ENCODE results near the gene IFNL4.
"Not testable (repeated sequence)": the region's sequence is repeated elsewhere in the genome, so short reads cannot be mapped to it uniquely, and the experiment has no call there.

The IFNL4 gene

GRCh38 chr19:39219108-39219507 is 29.5 kb downstream of the IFNL4 start:
- DNase-seq (ENCODE audit: low read depth) = not testable (repeated sequence)

- DNase-seq (ENCODE audit: low read depth) = no peak
Observed at GRCh38 chr19:39218230-39219007, 30.2 kb downstream of the IFNL4 start.

- no peak for DNase-seq (ENCODE audit: low read depth)
Observed at GRCh38 chr19:39217094-39217493, 31.6 kb downstream of the IFNL4 start.

GRCh38 chr19:39215323-39215722 is 33.3 kb downstream of the IFNL4 start:
- not testable (repeated sequence) for DNase-seq (ENCODE audit: low read depth)

GRCh38 chr19:39212375-39212742 is 36.3 kb downstream of the IFNL4 start:
- peak; percentile 52 for DNase-seq (ENCODE audit: low read depth)

- DNase-seq (ENCODE audit: low read depth) = no peak
Observed at GRCh38 chr19:39211731-39212374, 36.8 kb downstream of the IFNL4 start.

GRCh38 chr19:39209196-39209595 is 39.5 kb downstream of the IFNL4 start:
- no peak for DNase-seq (ENCODE audit: low read depth)

- DNase-seq (ENCODE audit: low read depth) = no peak
Observed at GRCh38 chr19:39208175-39208795, 40.4 kb downstream of the IFNL4 start.

GRCh38 chr19:39207293-39207836 is 41.3 kb downstream of the IFNL4 start:
- no peak for DNase-seq (ENCODE audit: low read depth)

GRCh38 chr19:39206122-39206521 is 42.5 kb downstream of the IFNL4 start:
- no peak for DNase-seq (ENCODE audit: low read depth)

- DNase-seq (ENCODE audit: low read depth) = no peak
Observed at GRCh38 chr19:39205449-39205764, 43.2 kb downstream of the IFNL4 start.

- no peak for DNase-seq (ENCODE audit: low read depth)
Observed at GRCh38 chr19:39203372-39204341, 45.0 kb downstream of the IFNL4 start, which contains the start of gene SYCN. SYCN (minus strand) TSS chr19:39204263; CDS start chr19:39204254, 9 bp downstream.

- no peak for DNase-seq (ENCODE audit: low read depth)
Observed at GRCh38 chr19:39202998-39203355, 45.7 kb downstream of the IFNL4 start.

GRCh38 chr19:39200803-39201115 is 47.9 kb downstream of the IFNL4 start:
- DNase-seq (ENCODE audit: low read depth) = no peak

- no peak for DNase-seq (ENCODE audit: low read depth)
Observed at GRCh38 chr19:39200066-39200802, 48.4 kb downstream of the IFNL4 start.

GRCh38 chr19:39199025-39199424 is 49.6 kb downstream of the IFNL4 start:
- DNase-seq (ENCODE audit: low read depth) = no peak

GRCh38 chr19:39197808-39198207 is 50.8 kb downstream of the IFNL4 start:
- DNase-seq (ENCODE audit: low read depth) = no peak

GRCh38 chr19:39196860-39197562 is 51.6 kb downstream of the IFNL4 start, which contains the start of gene NCCRP1:
NCCRP1 (plus strand) TSS chr19:39196964; CDS start chr19:39196983, 19 bp downstream.
- no peak for DNase-seq (ENCODE audit: low read depth)

- no peak for DNase-seq (ENCODE audit: low read depth)
Observed at GRCh38 chr19:39196320-39196719, 52.3 kb downstream of the IFNL4 start.

All from activated T-cell treated with anti-CD3 and anti-CD28 coated beads for 1 hour (primary cell).